HTR-8/SVneo (cell line): ENCODE data around the gene SEC61B.
A peak's percentile ranks its signal among the peaks of the same experiment; 100 is the strongest.

Experiments used
- DNase-seq: peaks from one replicate; pipeline ENCODE4 v3.0.0; 2011; ENCODE audit warnings: low spot score, mixed read lengths; ENCODE audit not compliant: insufficient read length
- FAIRE-seq: peaks from 2 replicates; lab custom pipeline; 2011; peaks lifted over from hg19 to GRCh38; lab: Jason Lieb, UNC

The SEC61B gene

GRCh38 chr9:99221621-99222415, at the start of gene SEC61B, which contains the start of gene ALG2:
SEC61B (plus strand) TSS chr9:99222282; CDS start chr9:99222364, 82 bp downstream.
ALG2 (minus strand) TSS chr9:99221942; CDS start chr9:99221894, 48 bp downstream.
- FAIRE-seq (peak; percentile 44), DNase-seq (peak; percentile 89)

GRCh38 chr9:99173570-99174504, 48.2 kb upstream of the SEC61B start:
- FAIRE-seq (no peak), DNase-seq (no peak)

GRCh38 chr9:99176527-99177013, 45.5 kb upstream of the SEC61B start:
- FAIRE-seq = no peak

GRCh38 chr9:99177576-99178366, 44.3 kb upstream of the SEC61B start:
- DNase-seq = no peak
- FAIRE-seq = no peak

More at GRCh38 chr9:99176527-99177013, 45.5 kb upstream of the SEC61B start:
- no peak for DNase-seq

GRCh38 chr9:99178912-99179872, 42.9 kb upstream of the SEC61B start:
- DNase-seq = no peak
- FAIRE-seq = no peak

- DNase-seq (no peak), FAIRE-seq (no peak)
These were observed 41.9 kb upstream of the SEC61B start for GRCh38 chr9:99180199-99180598.

GRCh38 chr9:99180662-99181061, 41.4 kb upstream of the SEC61B start:
- DNase-seq (no peak), FAIRE-seq (no peak)

GRCh38 chr9:99181206-99181605, 40.9 kb upstream of the SEC61B start:
- DNase-seq (no peak), FAIRE-seq (no peak)

GRCh38 chr9:99181621-99182020, 40.5 kb upstream of the SEC61B start:
- DNase-seq (no peak), FAIRE-seq (no peak)

GRCh38 chr9:99182356-99182755, 39.7 kb upstream of the SEC61B start:
- DNase-seq (no peak), FAIRE-seq (no peak)

GRCh38 chr9:99183616-99184015, 38.5 kb upstream of the SEC61B start:
- DNase-seq = no peak
- no peak for FAIRE-seq

GRCh38 chr9:99184110-99184474, 38.0 kb upstream of the SEC61B start:
- FAIRE-seq (no peak), DNase-seq (no peak)

GRCh38 chr9:99184475-99185347, 37.4 kb upstream of the SEC61B start:
- FAIRE-seq (no peak), DNase-seq (peak; percentile 67)

GRCh38 chr9:99185348-99185632, 36.8 kb upstream of the SEC61B start:
- FAIRE-seq (no peak), DNase-seq (no peak)

- no peak for FAIRE-seq
- no peak for DNase-seq
These were observed 36.1 kb upstream of the SEC61B start for GRCh38 chr9:99185934-99186333.

- no peak for DNase-seq
- no peak for FAIRE-seq
These were observed 34.8 kb upstream of the SEC61B start for GRCh38 chr9:99187311-99187710.

- FAIRE-seq (no peak), DNase-seq (no peak)
These were observed 32.9 kb upstream of the SEC61B start for GRCh38 chr9:99189186-99189585.

GRCh38 chr9:99189887-99190596, 32.0 kb upstream of the SEC61B start:
- DNase-seq (no peak), FAIRE-seq (no peak)
